HCT116 (cell line): ENCODE results near the gene SLC8A1.

Experiments used
- ATF3 ChIP-seq: IDR thresholded peaks from 2 replicates; pipeline ENCODE4 v1.6.1; 2012
- CTCF ChIP-seq, 3 experiments: fragments of 200-600 bp in 1 of 3; sonication (generic) in 1 of 3; IDR thresholded peaks in 2 of 3; conservative IDR thresholded peaks in 1 of 3; 2 replicates each; pipeline ENCODE4 v1.5.1; 2012 to 2017; ENCODE audit warnings: low read depth in 2 of 3, low read length in 2 of 3, antibody characterized with exemption in 1 of 3, borderline replicate concordance in 1 of 3, control low read depth in 1 of 3, mild to moderate bottlenecking in 1 of 3, mixed read lengths in 1 of 3, mixed run types in 1 of 3, moderate library complexity in 1 of 3; ENCODE audit not compliant: insufficient read depth in 1 of 3
- EZH2 ChIP-seq: fragments of 200-600 bp; sonication (generic); IDR thresholded peaks from 2 replicates; pipeline ENCODE4 v1.6.1; 2017; ENCODE audit warnings: antibody characterized with exemption, mixed run types
- EZH2phosphoT487 ChIP-seq: fragments of 200-600 bp; IDR thresholded peaks from 2 replicates; pipeline ENCODE4 v1.6.1; 2018; ENCODE audit warnings: antibody characterized with exemption, borderline replicate concordance
- JUND ChIP-seq: IDR thresholded peaks from 2 replicates; pipeline ENCODE4 v1.6.1; 2012
- MAX ChIP-seq: IDR thresholded peaks from 2 replicates; pipeline ENCODE4 v1.6.1; 2012
- POLR2A ChIP-seq: IDR thresholded peaks from 2 replicates; pipeline ENCODE4 v1.7.0; 2011; ENCODE audit warnings: borderline replicate concordance; ENCODE audit not compliant: insufficient read depth, insufficient read length; ENCODE audit errors: extremely low read depth
- POLR2AphosphoS5 ChIP-seq: IDR thresholded peaks from 2 replicates; pipeline ENCODE4 v1.6.1; 2011; ENCODE audit warnings: mild to moderate bottlenecking, low read depth, low read length, moderate library complexity
- RAD21 ChIP-seq: IDR thresholded peaks from 2 replicates; pipeline ENCODE4 v1.6.1; 2012; ENCODE audit warnings: low read depth, mild to moderate bottlenecking
- REST ChIP-seq: IDR thresholded peaks from 2 replicates; pipeline ENCODE4 v1.6.1; 2012; ENCODE audit warnings: low read depth
- SIN3A ChIP-seq: IDR thresholded peaks from 2 replicates; pipeline ENCODE4 v1.6.1; 2012; ENCODE audit warnings: low read depth
- SP1 ChIP-seq: IDR thresholded peaks from 2 replicates; pipeline ENCODE4 v1.6.1; 2012; ENCODE audit warnings: low read depth
- SRF ChIP-seq: IDR thresholded peaks from 2 replicates; pipeline ENCODE4 v1.6.1; 2012; ENCODE audit warnings: low read depth
- TCF7L2 ChIP-seq: IDR thresholded peaks from 2 replicates; pipeline ENCODE4 v1.7.0; 2011; ENCODE audit warnings: borderline replicate concordance, inconsistent platforms; ENCODE audit not compliant: insufficient read depth, insufficient read length; ENCODE audit errors: extremely low read depth

- TF ChIP-seq EZH2 (no peak), RAD21 (no peak), SP1 (no peak), CTCF (IDR thresholded peaks at IDR 0.05 in 2 of 3, conservative IDR thresholded peaks at IDR 0.05 in 1 of 3; ENCODE audit: borderline replicate concordance in 1 of 3, insufficient read depth in 1 of 3, low read depth in 2 of 3, low read length in 2 of 3) (no peak), JUND (no peak), SRF (no peak), SIN3A (no peak), POLR2A (no peak), REST (no peak), ATF3 (no peak), TCF7L2 (no peak), POLR2AphosphoS5 (no peak), MAX (no peak), EZH2phosphoT487 (no peak)
Measured at GRCh38 chr2:40284797-40285196, 167.1 kb downstream of the SLC8A1 start.
